ENCODE measurements around the gene PRR15L.

GRCh38 chr17:47982645-47983390 lies 25.1 kb upstream of the PRR15L start:
- TF ChIP-seq CTCF (IDR thresholded peaks at IDR 0.05) (no peak), POLR2A (IDR thresholded peaks at IDR 0.05) (no peak)

Measured in adrenal gland (tissue), 5 donors.